Thyroid gland (tissue), 4 donors: ENCODE data around the gene CLVS2.

ENCODE experiments used
- CTCF ChIP-seq, 6 experiments: fragments of 200-600 bp in 3 of 6; fragments of 450-650 bp in 3 of 6; sonication (generic) in 3 of 6; IDR thresholded peaks; one replicate each; pipeline ENCODE4 v1.5.1; 2016 to 2019; ENCODE audit warnings: antibody characterized with exemption in 6 of 6, mild to moderate bottlenecking in 2 of 6, inconsistent platforms in 1 of 6, moderate library complexity in 1 of 6
- POLR2A ChIP-seq, 2 donors: fragments of 450-650 bp; IDR thresholded peaks; one replicate each; pipeline ENCODE4 v1.6.1; 2017; ENCODE audit warnings: antibody characterized with exemption in 2 of 2, mild to moderate bottlenecking in 2 of 2, moderate library complexity in 1 of 2

GRCh38 chr6:122994256-122994655, 1.8 kb upstream of the CLVS2 start:
- TF ChIP-seq CTCF (IDR thresholded peaks at IDR 0.05) = no peak
- TF ChIP-seq POLR2A (IDR thresholded peaks at IDR 0.05) = no peak
